ENCODE results near the gene PLAAT2.
"Not testable (repeated sequence)": the region's sequence is repeated elsewhere in the genome, so short reads cannot be mapped to it uniquely, and the experiment has no call there.

PLAAT2 gene

DNA sequence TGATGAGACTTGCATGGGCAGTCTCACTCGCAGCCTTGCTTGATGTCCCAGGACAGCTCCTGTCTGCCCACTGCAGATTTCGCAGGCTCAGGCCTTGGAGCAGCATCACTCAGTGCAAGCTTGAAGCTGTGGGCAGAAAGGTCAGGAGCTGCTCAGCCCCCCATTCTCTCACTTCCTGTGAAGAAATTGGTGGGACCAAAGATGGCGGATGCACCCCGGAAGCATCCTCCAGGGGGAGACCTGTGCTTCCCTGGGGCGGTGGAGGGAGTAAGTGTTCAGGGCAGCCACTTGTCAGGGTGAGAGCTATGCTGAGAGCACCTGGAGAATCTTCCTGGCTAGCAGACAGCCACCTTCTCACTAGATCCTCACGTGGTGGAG is 11.3 kb downstream of the PLAAT2 start:
- TF ChIP-seq, protein P1, sequence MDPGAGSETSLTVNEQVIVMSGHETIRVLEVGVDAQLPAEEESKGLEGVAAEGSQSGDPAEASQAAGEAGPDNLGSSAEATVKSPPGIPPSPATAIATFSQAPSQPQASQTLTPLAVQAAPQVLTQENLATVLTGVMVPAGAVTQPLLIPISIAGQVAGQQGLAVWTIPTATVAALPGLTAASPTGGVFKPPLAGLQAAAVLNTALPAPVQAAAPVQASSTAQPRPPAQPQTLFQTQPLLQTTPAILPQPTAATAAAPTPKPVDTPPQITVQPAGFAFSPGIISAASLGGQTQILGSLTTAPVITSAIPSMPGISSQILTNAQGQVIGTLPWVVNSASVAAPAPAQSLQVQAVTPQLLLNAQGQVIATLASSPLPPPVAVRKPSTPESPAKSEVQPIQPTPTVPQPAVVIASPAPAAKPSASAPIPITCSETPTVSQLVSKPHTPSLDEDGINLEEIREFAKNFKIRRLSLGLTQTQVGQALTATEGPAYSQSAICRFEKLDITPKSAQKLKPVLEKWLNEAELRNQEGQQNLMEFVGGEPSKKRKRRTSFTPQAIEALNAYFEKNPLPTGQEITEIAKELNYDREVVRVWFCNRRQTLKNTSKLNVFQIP (CRISPR knock-in tag; IDR thresholded peaks at IDR 0.05; ENCODE audit: borderline replicate concordance, low read depth): no peak
- TF ChIP-seq ARNTL (CRISPR knock-in tag; IDR thresholded peaks at IDR 0.05; ENCODE audit: borderline replicate concordance, low read depth): no peak
- TF ChIP-seq, protein P2, sequence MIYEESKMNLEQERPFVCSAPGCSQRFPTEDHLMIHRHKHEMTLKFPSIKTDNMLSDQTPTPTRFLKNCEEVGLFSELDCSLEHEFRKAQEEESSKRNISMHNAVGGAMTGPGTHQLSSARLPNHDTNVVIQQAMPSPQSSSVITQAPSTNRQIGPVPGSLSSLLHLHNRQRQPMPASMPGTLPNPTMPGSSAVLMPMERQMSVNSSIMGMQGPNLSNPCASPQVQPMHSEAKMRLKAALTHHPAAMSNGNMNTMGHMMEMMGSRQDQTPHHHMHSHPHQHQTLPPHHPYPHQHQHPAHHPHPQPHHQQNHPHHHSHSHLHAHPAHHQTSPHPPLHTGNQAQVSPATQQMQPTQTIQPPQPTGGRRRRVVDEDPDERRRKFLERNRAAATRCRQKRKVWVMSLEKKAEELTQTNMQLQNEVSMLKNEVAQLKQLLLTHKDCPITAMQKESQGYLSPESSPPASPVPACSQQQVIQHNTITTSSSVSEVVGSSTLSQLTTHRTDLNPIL (CRISPR knock-in tag; IDR thresholded peaks at IDR 0.05; ENCODE audit: low read depth): no peak
- no peak for TF ChIP-seq BACH2 (CRISPR knock-in tag; IDR thresholded peaks at IDR 0.05; ENCODE audit: borderline replicate concordance)
- TF ChIP-seq ZNF70 (CRISPR knock-in tag; IDR thresholded peaks at IDR 0.05): no peak
- TF ChIP-seq ZC3H10 (CRISPR knock-in tag; IDR thresholded peaks at IDR 0.05): no peak
- TF ChIP-seq, protein P3, sequence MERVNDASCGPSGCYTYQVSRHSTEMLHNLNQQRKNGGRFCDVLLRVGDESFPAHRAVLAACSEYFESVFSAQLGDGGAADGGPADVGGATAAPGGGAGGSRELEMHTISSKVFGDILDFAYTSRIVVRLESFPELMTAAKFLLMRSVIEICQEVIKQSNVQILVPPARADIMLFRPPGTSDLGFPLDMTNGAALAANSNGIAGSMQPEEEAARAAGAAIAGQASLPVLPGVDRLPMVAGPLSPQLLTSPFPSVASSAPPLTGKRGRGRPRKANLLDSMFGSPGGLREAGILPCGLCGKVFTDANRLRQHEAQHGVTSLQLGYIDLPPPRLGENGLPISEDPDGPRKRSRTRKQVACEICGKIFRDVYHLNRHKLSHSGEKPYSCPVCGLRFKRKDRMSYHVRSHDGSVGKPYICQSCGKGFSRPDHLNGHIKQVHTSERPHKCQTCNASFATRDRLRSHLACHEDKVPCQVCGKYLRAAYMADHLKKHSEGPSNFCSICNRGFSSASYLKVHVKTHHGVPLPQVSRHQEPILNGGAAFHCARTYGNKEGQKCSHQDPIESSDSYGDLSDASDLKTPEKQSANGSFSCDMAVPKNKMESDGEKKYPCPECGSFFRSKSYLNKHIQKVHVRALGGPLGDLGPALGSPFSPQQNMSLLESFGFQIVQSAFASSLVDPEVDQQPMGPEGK (CRISPR knock-in tag; IDR thresholded peaks at IDR 0.05; ENCODE audit: borderline replicate concordance): no peak
- TF ChIP-seq SNAI2 (CRISPR knock-in tag; IDR thresholded peaks at IDR 0.05): no peak
- TF ChIP-seq ISL1 (CRISPR knock-in tag; IDR thresholded peaks at IDR 0.05): no peak
- no peak for TF ChIP-seq ZNF8 (CRISPR knock-in tag; IDR thresholded peaks at IDR 0.05)
- TF ChIP-seq PPARA (CRISPR knock-in tag; IDR thresholded peaks at IDR 0.05; ENCODE audit: borderline replicate concordance): no peak
- no peak for TF ChIP-seq ZFP3 (CRISPR knock-in tag; IDR thresholded peaks at IDR 0.05)
- no peak for TF ChIP-seq CSDC2 (CRISPR knock-in tag; IDR thresholded peaks at IDR 0.05)
- no peak for TF ChIP-seq RARB (CRISPR knock-in tag; IDR thresholded peaks at IDR 0.05)
- TF ChIP-seq ZNF565 (CRISPR knock-in tag; conservative IDR thresholded peaks at IDR 0.05; ENCODE audit: low read depth): no peak
- no peak for ATAC-seq

DNA sequence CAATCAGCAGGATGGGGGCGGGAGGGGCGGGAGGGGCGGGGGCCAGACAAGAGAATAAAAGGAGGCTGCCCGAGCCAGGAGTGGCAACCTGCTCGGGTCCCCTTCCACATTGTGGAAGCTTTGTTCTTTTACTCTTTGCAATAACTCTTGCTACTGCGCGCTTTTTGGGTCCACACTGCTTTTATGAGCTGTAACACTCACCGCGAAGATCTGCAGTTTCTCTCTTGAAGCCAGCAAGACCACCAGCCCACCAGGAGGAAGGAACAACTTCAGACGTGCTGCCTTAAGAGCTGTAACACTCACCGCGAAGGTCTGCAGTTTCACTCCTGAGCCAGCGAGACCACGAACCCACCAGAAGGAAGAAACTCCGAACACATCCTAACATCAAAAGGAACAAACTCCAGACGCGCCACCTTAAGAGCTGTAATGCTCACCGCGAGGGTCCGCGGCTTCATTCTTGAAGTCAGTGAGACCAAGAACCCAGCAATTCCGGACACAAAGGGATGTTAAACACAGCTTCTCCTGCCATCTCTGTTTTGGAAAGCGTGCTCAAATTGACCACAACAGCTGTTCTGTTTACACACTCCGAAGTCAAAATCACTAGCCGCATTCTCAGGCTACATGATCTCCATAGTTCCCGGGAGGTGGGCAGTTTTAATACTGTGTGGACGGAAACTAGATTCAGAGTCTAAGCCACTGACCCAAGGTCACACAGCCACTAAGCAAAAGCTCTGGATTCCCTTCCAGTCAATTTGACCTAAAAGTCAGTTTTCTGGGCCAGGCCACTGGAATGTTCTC is 11.9 kb downstream of the PLAAT2 start:
- ATAC-seq: no peak
- TF ChIP-seq TOX (CRISPR knock-in tag; IDR thresholded peaks at IDR 0.05; ENCODE audit: borderline replicate concordance): no peak
- TF ChIP-seq, protein P1 (CRISPR knock-in tag; IDR thresholded peaks at IDR 0.05; ENCODE audit: borderline replicate concordance, low read depth): no peak
- TF ChIP-seq, protein P4, sequence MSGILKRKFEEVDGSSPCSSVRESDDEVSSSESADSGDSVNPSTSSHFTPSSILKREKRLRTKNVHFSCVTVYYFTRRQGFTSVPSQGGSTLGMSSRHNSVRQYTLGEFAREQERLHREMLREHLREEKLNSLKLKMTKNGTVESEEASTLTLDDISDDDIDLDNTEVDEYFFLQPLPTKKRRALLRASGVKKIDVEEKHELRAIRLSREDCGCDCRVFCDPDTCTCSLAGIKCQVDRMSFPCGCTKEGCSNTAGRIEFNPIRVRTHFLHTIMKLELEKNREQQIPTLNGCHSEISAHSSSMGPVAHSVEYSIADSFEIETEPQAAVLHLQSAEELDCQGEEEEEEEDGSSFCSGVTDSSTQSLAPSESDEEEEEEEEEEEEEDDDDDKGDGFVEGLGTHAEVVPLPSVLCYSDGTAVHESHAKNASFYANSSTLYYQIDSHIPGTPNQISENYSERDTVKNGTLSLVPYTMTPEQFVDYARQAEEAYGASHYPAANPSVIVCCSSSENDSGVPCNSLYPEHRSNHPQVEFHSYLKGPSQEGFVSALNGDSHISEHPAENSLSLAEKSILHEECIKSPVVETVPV (CRISPR knock-in tag; IDR thresholded peaks at IDR 0.05): no peak
- no peak for TF ChIP-seq RARB (CRISPR knock-in tag; IDR thresholded peaks at IDR 0.05)
- TF ChIP-seq GLIS3 (CRISPR knock-in tag; IDR thresholded peaks at IDR 0.05): no peak
- TF ChIP-seq ZFP30 (CRISPR knock-in tag; IDR thresholded peaks at IDR 0.05): no peak
- TF ChIP-seq TCF4 (CRISPR knock-in tag; IDR thresholded peaks at IDR 0.05; ENCODE audit: borderline replicate concordance): no peak
- TF ChIP-seq, protein P3 (CRISPR knock-in tag; IDR thresholded peaks at IDR 0.05; ENCODE audit: borderline replicate concordance): no peak
- TF ChIP-seq ZNF70 (CRISPR knock-in tag; IDR thresholded peaks at IDR 0.05): no peak
- TF ChIP-seq ESRRG (CRISPR knock-in tag; IDR thresholded peaks at IDR 0.05): no peak
- no peak for TF ChIP-seq ISL1 (CRISPR knock-in tag; IDR thresholded peaks at IDR 0.05)

DNA sequence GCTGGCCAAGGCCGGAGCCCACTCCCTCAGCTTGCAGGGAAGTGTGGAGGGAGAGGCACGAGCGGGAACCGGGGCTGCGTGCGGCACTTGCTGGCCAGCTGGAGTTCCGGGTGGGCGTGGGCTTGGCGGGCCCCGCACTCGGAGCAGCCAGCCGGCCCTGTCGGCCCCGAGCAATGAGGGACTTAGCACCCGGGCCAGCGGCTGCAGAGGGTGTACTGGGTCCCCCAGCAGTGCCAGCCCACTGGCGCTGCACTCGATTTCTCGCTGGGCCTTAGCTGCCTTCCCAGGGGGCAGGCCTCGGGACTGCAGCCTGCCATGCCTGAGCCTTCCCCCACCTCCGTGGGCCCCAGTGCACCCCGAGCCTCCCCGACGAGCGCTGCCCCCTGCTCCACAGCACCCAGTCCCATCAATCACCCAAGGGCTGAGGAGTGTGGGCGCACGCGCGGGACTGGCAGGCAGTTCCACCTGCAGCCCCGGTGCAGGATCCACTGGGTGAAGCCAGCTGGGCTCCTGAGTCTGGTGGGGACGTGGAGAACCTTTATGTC is 13.0 kb downstream of the PLAAT2 start:
- not testable (repeated sequence) for ATAC-seq
